Left lung (tissue), 10 donors: Measurements from ENCODE around the gene CXCL13. TPM values are rescaled to one million over a fixed set of nuclear protein-coding genes. Genes with fewer than 3 reads are reported as not detected.
"Not testable (repeated sequence)": the region's sequence is repeated elsewhere in the genome, so short reads cannot be mapped to it uniquely, and the experiment has no call there.

Source experiments
- ATAC-seq: fragments of 200-7000 bp; cut with Tn5 transposase; one replicate; pipeline ENCODE4 v1.9.1; 2020; ENCODE audit warnings: moderate library complexity
- DNase-seq, 4 donors: peaks; one replicate each; pipeline ENCODE4 v3.0.0-alpha.2; 2013 to 2020
- H3K27ac ChIP-seq, 2 donors: fragments of 200-600 bp; sonication (generic) in 1 of 2; one replicate each; pipeline versions ENCODE4 v1.5.0 to v1.8.0; 2020 to 2021
- H3K27me3 ChIP-seq, 2 donors: fragments of 200-600 bp; sonication (generic) in 1 of 2; one replicate each; pipeline versions ENCODE4 v1.5.0 to v1.8.0; 2020 to 2021
- H3K36me3 ChIP-seq, 2 donors: fragments of 200-600 bp; sonication (generic) in 1 of 2; one replicate each; pipeline versions ENCODE4 v1.5.0 to v1.8.0; 2020 to 2021
- H3K4me1 ChIP-seq, 2 donors: fragments of 200-600 bp; one replicate each; pipeline ENCODE4 v1.8.0; 2021
- H3K4me3 ChIP-seq, 2 donors: fragments of 200-600 bp; sonication (generic) in 1 of 2; one replicate each; pipeline versions ENCODE4 v1.5.0 to v1.8.0; 2020 to 2021; ENCODE audit warnings: mild to moderate bottlenecking in 1 of 2
- H3K9me3 ChIP-seq, 2 donors: fragments of 200-600 bp; sonication (generic) in 1 of 2; one replicate each; pipeline versions ENCODE4 v1.5.0 to v1.8.0; 2020 to 2021
- intact Hi-C, 2 donors: fragments of 100-400 bp; cut with DNase I; formaldehyde crosslinking; loops; one replicate each; pipeline versions ENCODE4 v1.11.2 to v1.14.2; 2022
- polyA plus RNA-seq, 6 donors: library from polyadenylated mRNA; unstranded; fragments of 120-200 nt; gene quantifications; one replicate each; pipeline ENCODE4 v1.2.1, GENCODE V29; 2013; ENCODE audit not compliant: insufficient read length in 6 of 6
- total RNA-seq, 2 donors: library from RNA; stranded (reverse); fragmentation: NEBNext Ultra II Directional; extraction: Animal tissue kit (Norgen Biotek cat#: 25700); gene quantifications; one replicate each; pipeline ENCODE4 v1.2.1, GENCODE V29; 2021
- TF ChIP-seq, protein P1 (sequence below), 2 donors: fragments of 200-600 bp; sonication (generic) in 1 of 2; IDR thresholded peaks; one replicate each; pipeline versions ENCODE4 v1.5.0 to v1.8.0; 2021; ENCODE audit warnings: antibody characterized with exemption in 2 of 2
- donor health status: DM: no; HTN: yes; CAD: no.
- donor health status: DM: no; HTN: no; CAD: no.

Gene CXCL13
- total and polyA plus RNA-seq, 8 donors: 0.27 to 3.5 (median 0.58) TPM; not detected in 1

- ATAC-seq: peak; percentile 69
- Histone ChIP-seq H3K4me3 (no peak overlapping the region), H3K27ac (no peak overlapping the region), H3K27me3 (no peaks in the 10 kb centered on the region), H3K4me1 (peaks cover 0 to 5% of the 10 kb centered on the region in 2 donors), H3K36me3 (no peaks in the 10 kb centered on the region), H3K9me3 (peaks cover 0 to 2% of the 10 kb centered on the region in 2 donors)
- intact Hi-C loops: no loop called here
- TF ChIP-seq, protein P1, sequence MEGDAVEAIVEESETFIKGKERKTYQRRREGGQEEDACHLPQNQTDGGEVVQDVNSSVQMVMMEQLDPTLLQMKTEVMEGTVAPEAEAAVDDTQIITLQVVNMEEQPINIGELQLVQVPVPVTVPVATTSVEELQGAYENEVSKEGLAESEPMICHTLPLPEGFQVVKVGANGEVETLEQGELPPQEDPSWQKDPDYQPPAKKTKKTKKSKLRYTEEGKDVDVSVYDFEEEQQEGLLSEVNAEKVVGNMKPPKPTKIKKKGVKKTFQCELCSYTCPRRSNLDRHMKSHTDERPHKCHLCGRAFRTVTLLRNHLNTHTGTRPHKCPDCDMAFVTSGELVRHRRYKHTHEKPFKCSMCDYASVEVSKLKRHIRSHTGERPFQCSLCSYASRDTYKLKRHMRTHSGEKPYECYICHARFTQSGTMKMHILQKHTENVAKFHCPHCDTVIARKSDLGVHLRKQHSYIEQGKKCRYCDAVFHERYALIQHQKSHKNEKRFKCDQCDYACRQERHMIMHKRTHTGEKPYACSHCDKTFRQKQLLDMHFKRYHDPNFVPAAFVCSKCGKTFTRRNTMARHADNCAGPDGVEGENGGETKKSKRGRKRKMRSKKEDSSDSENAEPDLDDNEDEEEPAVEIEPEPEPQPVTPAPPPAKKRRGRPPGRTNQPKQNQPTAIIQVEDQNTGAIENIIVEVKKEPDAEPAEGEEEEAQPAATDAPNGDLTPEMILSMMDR (IDR thresholded peaks at IDR 0.05): no peak
- DNase-seq: peak in 2 of 4 donors; percentile 59 to 77
Observed at GRCh38 chr4:77652237-77652897, 46.7 kb downstream of the CXCL13 start.

- no peaks in the 10 kb centered on the region for H3K27me3 ChIP-seq
- ATAC-seq: no peak
- peaks cover 0 to 2% of the 10 kb centered on the region in 2 donors for H3K9me3 ChIP-seq
- no peak overlapping the region for H3K27ac ChIP-seq
- no peak for DNase-seq
- H3K4me3 ChIP-seq: no peak overlapping the region
- intact Hi-C loops: no loop called here
- TF ChIP-seq, protein P1 (IDR thresholded peaks at IDR 0.05): no peak
- no peaks in the 10 kb centered on the region for H3K36me3 ChIP-seq
- peaks cover 0 to 5% of the 10 kb centered on the region in 2 donors for H3K4me1 ChIP-seq
Observed at GRCh38 chr4:77653162-77653758, 47.6 kb downstream of the CXCL13 start.

- H3K4me3 ChIP-seq, H3K9me3 ChIP-seq, H3K27ac ChIP-seq, H3K4me1 ChIP-seq, intact Hi-C loops, H3K27me3 ChIP-seq, DNase-seq, ATAC-seq, H3K36me3 ChIP-seq: not testable (repeated sequence)
Observed at GRCh38 chr4:77660318-77660717, 54.7 kb downstream of the CXCL13 start.

Other genes with a start within 250 kb of the CXCL13 start
- gene CNOT6L, start 213.5 kb downstream of the CXCL13 start, total RNA-seq: 10 to 100 TPM; 35.9 to 43.5 TPM
- gene CNOT6L, start 213.5 kb downstream of the CXCL13 start, polyA plus RNA-seq: 10 to 100 TPM; 29.8 to 37.9 (median 32.4) TPM